ENCODE results near the gene LRRC55.
"Not testable (repeated sequence)": the region's sequence is repeated elsewhere in the genome, so short reads cannot be mapped to it uniquely, and the experiment has no call there.

The LRRC55 gene

GRCh38 chr11:57162179-57162898 is 19.4 kb upstream of the LRRC55 start:
- no peak for DNase-seq

- no peak for DNase-seq
Measured at GRCh38 chr11:57163160-57163868, 18.4 kb upstream of the LRRC55 start.

- no peak for DNase-seq
Measured at GRCh38 chr11:57164317-57164716, 17.4 kb upstream of the LRRC55 start.

- no peak for DNase-seq
Measured at GRCh38 chr11:57167125-57167846, 14.5 kb upstream of the LRRC55 start.

- not testable (repeated sequence) for DNase-seq
Measured at GRCh38 chr11:57169732-57170313, 11.9 kb upstream of the LRRC55 start.

GRCh38 chr11:57172031-57172430 is 9.7 kb upstream of the LRRC55 start:
- DNase-seq: no peak

GRCh38 chr11:57174656-57175055 is 7.1 kb upstream of the LRRC55 start:
- DNase-seq: no peak

- no peak for DNase-seq
Measured at GRCh38 chr11:57175478-57175877, 6.3 kb upstream of the LRRC55 start.

GRCh38 chr11:57178334-57178733 is 3.4 kb upstream of the LRRC55 start:
- no peak for DNase-seq

GRCh38 chr11:57179681-57180080 is 2.1 kb upstream of the LRRC55 start:
- DNase-seq: no peak

GRCh38 chr11:57180081-57180561 is 1.6 kb upstream of the LRRC55 start:
- no peak for DNase-seq

GRCh38 chr11:57180964-57181363 is 789 bp upstream of the LRRC55 start:
- no peak for DNase-seq

- no peak for DNase-seq
Measured at GRCh38 chr11:57182896-57183295, 1.1 kb downstream of the LRRC55 start.

GRCh38 chr11:57190548-57190947 is 8.8 kb downstream of the LRRC55 start:
- DNase-seq: no peak

GRCh38 chr11:57191311-57192219 is 9.8 kb downstream of the LRRC55 start:
- DNase-seq: no peak

GRCh38 chr11:57192316-57192715 is 10.6 kb downstream of the LRRC55 start:
- no peak for DNase-seq

- no peak for DNase-seq
Measured at GRCh38 chr11:57196596-57196995, 14.8 kb downstream of the LRRC55 start.

GRCh38 chr11:57197762-57198161 is 16.0 kb downstream of the LRRC55 start:
- DNase-seq: no peak

GRCh38 chr11:57199330-57199729 is 17.6 kb downstream of the LRRC55 start:
- no peak for DNase-seq

- DNase-seq: no peak
Measured at GRCh38 chr11:57200917-57201316, 19.2 kb downstream of the LRRC55 start.

GRCh38 chr11:57202281-57202680 is 20.5 kb downstream of the LRRC55 start:
- DNase-seq: no peak

- DNase-seq: no peak
Measured at GRCh38 chr11:57203359-57203758, 21.6 kb downstream of the LRRC55 start.

Measured in Kasumi-1 (cell line).